RCC 7860 (cell line): ENCODE measurements around the gene CRYBB3.
"Not testable (repeated sequence)": the region's sequence is repeated elsewhere in the genome, so short reads cannot be mapped to it uniquely, and the experiment has no call there.

Experiments
- DNase-seq: peaks from one replicate; pipeline ENCODE4 v3.0.0-alpha.2; 2015; ENCODE audit warnings: low spot score
- FAIRE-seq: peaks from 2 replicates; lab custom pipeline; 2012; peaks lifted over from hg19 to GRCh38; lab: Jason Lieb, UNC

The CRYBB3 gene

GRCh38 chr22:25174888-25175411 is 24.7 kb upstream of the CRYBB3 start:
- FAIRE-seq: no peak
- no peak for DNase-seq

GRCh38 chr22:25176175-25176574 is 23.5 kb upstream of the CRYBB3 start:
- FAIRE-seq: no peak
- DNase-seq: no peak

- DNase-seq (no peak), FAIRE-seq (no peak)
Observed at GRCh38 chr22:25176799-25177198, 22.9 kb upstream of the CRYBB3 start.

GRCh38 chr22:25177226-25177625 is 22.4 kb upstream of the CRYBB3 start:
- FAIRE-seq: no peak
- no peak for DNase-seq

GRCh38 chr22:25177895-25178294 is 21.8 kb upstream of the CRYBB3 start:
- FAIRE-seq (no peak), DNase-seq (no peak)

GRCh38 chr22:25178348-25178747 is 21.3 kb upstream of the CRYBB3 start:
- DNase-seq, FAIRE-seq: not testable (repeated sequence)

GRCh38 chr22:25178869-25179631 is 20.6 kb upstream of the CRYBB3 start:
- DNase-seq, FAIRE-seq: not testable (repeated sequence)

GRCh38 chr22:25182131-25183110 is 17.2 kb upstream of the CRYBB3 start:
- FAIRE-seq (no peak), DNase-seq (no peak)

- DNase-seq (no peak), FAIRE-seq (no peak)
Observed at GRCh38 chr22:25183949-25184619, 15.6 kb upstream of the CRYBB3 start.

- DNase-seq (no peak), FAIRE-seq (no peak)
Observed at GRCh38 chr22:25186140-25186539, 13.5 kb upstream of the CRYBB3 start.

- no peak for FAIRE-seq
- no peak for DNase-seq
Observed at GRCh38 chr22:25187469-25187868, 12.2 kb upstream of the CRYBB3 start.

- FAIRE-seq (no peak), DNase-seq (no peak)
Observed at GRCh38 chr22:25192406-25192805, 7.3 kb upstream of the CRYBB3 start.

- no peak for DNase-seq
- no peak for FAIRE-seq
Observed at GRCh38 chr22:25193130-25193529, 6.5 kb upstream of the CRYBB3 start.

- DNase-seq: no peak
- FAIRE-seq: no peak
Observed at GRCh38 chr22:25193548-25193947, 6.1 kb upstream of the CRYBB3 start.

- DNase-seq (no peak), FAIRE-seq (no peak)
Observed at GRCh38 chr22:25196326-25196725, 3.3 kb upstream of the CRYBB3 start.

- DNase-seq (no peak), FAIRE-seq (no peak)
Observed at GRCh38 chr22:25197340-25197739, 2.3 kb upstream of the CRYBB3 start.

- DNase-seq (no peak), FAIRE-seq (no peak)
Observed at GRCh38 chr22:25200967-25201366, 1.3 kb downstream of the CRYBB3 start.

GRCh38 chr22:25201557-25202273 is 2.1 kb downstream of the CRYBB3 start:
- DNase-seq (no peak), FAIRE-seq (no peak)

- DNase-seq (peak; percentile 38), FAIRE-seq (no peak)
Observed at GRCh38 chr22:25202290-25202921, 2.7 kb downstream of the CRYBB3 start.

GRCh38 chr22:25203082-25203481 is 3.4 kb downstream of the CRYBB3 start:
- no peak for FAIRE-seq
- DNase-seq: no peak
